Activated gamma-delta T cell (primary cell): ENCODE data around the gene CHML.

Experiments used
- DNase-seq: peaks from one replicate; lab custom pipeline; 2025; lab: John Stamatoyannopoulos, UW

The CHML gene

DNA sequence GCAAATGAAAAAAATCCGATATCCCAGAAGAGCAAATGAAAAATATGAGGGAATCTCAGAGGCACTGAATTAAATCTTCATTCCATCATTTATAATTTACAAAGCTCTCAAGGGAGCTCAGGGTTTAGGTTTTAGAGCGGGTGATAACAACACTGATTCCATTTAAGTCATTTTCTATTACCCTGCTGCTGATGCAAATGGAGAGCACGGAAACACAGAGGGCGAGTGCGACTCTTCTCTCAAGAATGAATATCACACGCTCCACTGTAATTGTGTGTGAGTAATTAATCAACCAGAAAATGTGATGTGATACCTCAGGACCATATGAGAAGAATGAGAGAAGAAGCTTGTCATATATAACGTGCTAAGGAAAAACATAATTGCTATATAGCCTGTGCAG lies 22.7 kb downstream of the CHML start:
- DNase-seq, result no peak

DNA sequence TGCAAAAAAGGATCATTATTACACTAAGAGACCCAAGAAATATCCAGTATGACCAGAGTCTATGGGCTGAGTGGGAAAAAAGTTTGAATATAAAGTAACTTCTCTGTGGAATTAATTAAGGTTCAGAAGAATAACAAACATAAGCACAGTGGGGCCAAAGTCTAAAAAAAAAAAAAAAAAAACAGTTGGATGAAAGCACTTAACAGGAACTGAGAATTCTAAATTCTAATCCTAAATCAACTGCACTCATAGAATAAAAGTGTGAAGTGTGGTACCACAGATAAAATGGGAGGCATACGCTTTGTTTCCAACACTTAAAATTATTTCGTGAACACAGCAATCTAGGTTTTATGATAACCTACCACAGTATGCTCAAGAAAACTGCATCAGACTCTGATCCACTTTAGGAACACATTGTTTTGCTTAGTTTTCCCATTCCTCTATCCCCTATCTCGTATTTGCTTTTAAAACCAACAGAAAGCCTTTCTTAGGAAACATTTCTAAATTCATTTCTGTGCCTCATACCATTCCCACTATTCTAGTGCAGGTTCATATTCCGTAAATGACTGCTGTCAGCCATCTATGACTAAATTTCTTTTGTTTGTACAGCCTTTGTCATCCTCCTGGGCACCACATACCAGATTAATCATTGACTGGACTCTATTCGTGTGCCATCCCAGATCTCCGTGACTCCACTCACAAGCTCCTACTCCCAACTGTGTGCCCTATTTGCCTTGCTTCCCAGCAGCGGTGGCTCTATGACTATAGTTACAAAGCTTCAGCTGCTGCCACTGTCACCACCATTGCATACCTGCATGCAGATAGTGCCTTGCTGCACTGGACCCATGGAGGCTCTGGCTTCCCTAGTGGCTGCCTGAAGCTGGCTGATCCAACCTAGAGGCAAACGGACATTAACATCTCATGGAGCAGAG lies 24.9 kb downstream of the CHML start:
- no peak for DNase-seq

DNA sequence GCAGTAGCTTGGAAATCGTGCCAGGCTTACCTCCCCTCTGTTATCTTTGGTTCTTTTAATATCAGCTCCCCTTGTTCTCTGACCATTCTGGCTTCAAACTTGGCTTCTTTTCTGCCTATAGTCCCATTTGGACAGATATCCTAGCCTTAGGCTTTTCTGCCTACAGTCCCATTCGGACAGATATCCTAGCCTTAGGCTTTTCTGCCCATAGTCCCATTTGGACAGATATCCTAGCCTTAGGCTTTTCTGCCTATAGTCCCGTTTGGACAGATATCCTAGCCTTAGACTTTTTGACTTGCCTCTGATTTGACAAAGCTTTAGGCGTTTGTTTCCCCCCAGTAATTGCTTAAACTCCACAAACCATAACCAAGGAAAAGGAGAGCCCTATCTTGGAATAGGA lies 25.6 kb downstream of the CHML start:
- no peak for DNase-seq

DNA sequence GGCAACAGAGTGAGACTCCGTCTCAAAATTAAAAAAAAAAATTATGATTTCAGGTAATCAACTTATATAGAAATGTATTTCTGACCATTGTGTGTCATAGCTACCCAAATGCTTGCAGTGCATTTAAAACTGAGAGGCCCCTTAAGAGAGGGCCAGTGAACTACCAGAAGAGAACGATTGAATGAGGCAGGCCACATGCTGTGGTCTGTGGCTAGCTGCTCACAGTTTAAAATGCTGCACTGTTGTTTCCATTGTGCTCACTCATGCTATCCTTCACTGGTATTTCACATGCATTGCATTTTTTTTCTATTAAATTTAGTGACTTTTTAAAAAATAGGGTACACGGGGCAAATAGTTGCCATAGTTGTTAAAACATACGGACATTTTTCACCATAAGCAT lies 26.0 kb downstream of the CHML start:
- DNase-seq, result no peak

DNA sequence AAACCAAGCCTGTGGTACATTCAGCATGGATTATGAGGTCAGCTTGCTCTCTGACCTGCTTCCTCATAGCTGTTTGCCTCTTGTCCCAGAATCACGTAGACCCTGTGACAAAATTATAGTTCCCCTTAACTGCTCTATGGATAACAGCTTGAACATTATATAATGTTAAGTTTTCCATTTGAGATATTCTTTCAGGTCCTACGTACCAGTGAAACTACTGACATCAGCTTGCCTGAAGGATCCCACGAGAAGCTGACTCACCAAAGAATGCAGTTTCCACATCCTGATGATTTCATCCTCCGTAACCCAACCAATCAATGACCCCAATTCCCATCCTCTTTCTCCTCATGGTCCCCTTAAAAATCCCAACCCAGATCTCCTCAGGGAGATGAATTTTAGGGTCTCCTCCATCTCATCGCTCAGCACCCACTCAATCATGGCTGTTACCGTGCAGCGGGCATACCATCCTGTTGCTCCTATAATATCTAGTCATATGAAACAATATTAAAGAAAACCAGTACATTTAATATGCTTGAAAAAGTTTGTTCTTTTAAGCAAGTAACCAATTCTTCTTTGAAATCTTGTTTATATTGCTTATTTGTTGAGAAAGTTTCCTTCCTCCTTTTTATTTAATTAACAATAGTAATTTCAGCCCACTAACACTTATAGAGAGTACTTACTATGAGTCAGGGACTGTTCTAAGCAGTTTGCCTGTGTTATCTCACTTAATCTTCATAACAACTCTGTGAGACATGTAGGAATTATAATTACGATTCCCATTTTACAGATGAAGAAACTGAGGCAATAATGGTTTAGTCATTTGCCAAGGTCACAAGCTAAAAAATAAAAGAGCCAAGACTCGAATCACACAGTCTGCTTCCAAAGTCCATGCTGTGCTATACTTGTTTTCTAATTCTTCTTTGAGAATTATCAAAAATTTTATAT lies 27.4 kb downstream of the CHML start:
- no peak for DNase-seq

DNA sequence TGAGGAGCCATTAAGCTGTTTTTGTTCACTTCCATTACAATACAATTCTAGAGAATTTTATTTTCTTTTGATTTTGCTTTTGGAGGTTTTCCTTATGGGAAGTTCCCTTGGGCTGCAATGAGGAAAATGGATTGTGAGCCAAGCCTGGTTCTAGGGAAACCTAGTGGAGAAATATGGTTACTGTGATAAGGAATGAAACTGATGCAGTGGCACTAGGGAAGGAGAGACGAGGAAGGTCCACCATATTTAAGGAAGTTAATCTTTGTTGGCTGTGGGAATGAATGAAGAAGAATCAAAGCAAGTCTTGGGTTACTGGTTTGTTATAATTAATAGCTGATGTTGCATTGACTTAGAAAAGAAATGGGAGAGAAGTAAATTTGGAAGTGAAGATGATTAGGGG lies 28.4 kb downstream of the CHML start:
- no peak for DNase-seq

DNA sequence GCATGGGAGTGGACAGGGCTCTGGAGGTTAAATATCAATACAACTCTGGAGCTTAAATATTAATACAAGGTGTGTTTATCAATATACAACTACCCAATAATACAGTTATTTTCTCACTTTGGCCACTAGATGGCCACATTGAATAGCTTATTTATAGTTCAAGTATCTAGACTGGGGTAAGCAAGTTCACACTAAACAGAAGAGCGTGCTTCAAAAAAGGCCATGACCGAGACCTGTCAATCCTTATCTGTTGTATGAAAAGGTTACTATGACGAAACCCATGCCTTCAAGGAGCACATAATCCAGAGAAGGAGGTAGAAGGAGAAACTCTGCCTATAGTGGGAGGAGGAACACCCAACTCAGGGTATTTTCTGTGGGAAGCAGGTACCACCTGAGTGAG lies 29.1 kb downstream of the CHML start:
- DNase-seq, result no peak

DNA sequence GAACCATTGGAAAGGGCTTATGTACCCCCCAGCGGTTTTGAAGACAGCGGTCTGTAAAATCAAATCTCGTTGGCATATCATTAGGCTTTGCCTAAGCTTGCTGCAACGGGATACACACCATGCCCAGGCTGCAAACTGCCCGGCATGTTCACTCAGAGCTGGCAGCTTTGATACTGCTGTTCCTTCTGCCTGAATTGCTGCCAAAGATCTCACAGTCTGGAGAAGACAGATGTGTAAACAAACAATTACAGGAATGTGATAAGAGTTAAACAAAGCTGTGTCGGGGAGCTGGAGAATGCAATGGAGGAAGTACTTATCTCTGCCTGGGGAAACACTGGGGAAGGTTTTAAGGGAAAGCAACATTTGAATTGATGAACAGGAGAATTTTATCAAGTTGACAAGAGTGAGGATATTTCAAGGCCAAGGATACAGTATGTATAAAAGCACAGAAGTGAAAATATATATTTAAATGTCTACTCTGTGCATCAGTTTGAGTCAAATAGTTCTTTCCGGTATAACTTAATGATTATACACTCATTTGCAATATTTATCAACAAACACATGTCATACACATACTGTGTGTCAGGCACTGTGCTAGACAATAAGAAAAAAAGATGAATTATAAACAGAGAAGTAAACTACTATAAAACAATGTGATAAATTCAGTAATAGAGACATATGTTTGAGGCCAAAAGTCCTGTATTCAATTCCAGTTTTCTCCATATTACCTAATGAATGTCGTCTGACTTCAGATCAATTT lies 29.9 kb downstream of the CHML start:
- no peak for DNase-seq

DNA sequence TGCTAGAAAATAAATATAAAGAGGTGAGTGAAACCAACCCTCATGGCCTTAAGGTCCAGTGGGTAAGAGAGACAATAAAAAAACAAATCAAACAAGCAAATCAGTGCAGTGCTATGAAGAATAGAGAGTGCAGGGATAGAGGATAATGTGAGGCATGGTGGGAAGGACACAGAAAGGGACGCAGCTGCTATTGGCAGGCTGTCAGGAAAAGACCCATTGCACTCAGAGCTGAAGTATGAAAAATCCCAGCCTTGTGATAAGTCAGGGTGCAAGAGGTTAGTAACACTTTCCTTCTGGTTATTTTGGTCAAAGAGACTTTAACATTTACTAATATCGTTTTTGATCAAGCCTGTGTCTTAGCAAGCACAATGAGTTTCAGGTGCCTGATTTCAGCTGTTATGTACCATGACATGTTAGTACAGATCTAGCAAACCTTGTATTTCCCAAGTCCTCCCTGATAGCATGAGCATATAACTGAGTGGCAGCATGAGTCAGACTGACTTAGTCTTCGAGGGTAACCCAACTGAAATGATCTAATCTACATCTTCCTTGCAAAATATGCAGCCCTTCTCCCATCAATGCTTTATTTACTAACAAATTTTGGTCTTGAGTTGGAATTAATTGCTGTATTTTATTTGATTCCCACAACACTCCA lies 31.7 kb downstream of the CHML start:
- DNase-seq, result no peak

DNA sequence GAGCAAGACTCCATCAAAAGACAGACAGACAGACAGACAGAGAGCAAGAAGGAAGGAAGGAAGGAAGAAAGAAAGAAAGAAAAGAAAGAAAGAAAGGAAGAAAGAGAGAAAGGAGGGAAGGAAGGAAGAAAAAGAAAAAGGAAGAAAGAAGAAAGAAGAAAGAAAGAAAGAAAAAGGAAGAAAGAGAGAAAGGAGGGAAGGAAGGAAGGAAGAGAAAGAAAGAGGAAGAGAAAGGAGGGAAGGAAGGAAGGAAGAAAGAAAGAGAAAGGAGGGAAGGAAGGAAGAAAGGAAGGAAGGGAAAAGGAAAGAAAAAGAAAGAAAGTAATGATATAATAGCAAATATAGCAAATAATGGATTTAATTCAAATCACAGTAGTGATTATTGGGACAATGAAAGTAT lies 32.7 kb downstream of the CHML start:
- DNase-seq, result no peak

DNA sequence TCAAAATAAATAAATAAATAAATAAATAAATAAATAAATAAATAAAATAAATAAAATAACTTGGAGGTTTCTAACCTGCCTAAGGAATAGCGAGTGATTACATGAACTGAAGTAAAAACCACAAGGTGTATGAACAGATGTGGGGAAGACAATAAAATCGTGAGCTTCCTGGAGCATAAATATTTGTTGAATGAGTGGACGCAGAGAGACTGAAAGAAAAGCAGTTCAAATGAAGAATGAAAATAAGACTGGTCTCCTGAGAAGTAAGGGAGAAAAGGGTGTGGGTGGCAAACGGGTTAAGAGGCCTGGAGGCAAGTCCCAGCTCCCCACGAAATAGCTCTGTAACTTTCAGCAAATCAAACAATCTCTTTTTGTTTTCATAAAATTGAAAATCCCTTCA lies 33.6 kb downstream of the CHML start:
- no peak for DNase-seq

DNA sequence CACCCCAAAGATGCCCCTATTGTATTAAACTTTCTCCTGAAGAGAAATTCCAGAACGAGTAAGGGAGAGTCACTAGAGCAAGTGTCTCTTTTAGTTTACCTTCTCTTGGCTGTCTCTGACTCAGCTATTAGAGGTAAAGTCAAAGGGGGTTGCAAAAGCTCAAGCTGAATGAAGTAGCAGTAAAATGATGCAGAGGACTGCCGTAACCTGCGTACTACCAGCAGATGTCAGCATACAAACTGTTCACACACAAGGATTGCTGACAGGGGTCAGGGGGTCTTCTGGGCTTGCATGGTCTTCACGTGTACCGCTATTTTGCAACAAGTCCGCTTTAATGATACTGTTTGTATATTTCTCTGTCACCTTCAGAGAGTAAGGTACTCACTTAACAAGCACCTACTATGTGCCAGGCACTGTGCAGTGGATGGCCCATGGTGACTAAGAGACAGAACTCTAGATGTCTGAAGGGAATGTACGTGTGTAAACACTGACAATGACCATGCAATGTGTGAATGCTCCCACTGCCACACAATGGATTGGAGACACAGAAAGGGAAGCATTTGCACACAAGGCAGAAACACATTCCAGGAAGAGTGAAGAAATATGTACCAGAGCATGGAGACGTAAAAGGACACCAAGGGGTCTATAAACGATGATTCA lies 34.9 kb downstream of the CHML start:
- DNase-seq, result no peak

DNA sequence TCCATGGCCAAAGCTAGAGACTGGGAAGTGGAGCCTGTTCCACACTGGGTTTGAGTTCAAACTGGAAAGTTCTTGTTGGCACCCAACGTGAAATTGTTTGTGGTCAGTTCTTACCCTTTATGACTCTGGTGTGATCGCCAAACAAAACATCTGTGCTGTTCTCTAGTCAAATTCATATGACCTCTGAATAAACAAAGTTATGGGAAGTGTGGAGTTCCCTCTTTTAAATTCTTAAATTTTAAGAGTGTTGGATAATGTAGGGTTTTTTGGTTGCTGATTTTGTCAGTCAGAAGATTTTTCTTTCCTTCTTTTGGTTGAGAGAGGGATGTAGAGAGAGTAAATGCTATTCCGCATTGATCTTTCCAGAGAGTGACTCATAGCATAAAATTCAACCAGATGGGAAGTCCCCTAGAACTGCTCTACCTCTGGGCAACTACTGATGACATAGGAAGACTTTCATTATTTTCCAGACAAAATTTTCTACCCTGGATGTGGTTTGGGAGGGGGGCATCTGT lies 36.4 kb downstream of the CHML start:
- DNase-seq, result no peak

DNA sequence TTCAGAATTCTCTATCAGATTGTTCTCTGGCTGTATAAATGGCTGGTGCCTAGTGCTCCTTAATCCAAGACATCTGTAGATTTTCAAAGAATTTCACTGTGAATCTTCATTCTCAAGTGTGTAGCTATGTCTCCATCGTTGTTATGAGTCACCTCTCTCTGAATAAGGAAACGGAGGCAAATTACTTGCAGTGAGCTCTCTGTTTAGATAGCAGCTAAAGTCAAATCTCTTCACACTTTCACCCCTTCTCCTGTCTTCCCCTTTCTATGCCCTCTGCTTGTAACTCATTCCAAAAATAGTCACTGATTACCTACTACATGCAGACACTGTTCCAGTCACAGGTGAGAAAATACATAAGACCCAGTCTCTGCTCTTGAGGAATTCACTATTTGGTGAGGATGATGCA lies 39.7 kb downstream of the CHML start:
- DNase-seq, result no peak

DNA sequence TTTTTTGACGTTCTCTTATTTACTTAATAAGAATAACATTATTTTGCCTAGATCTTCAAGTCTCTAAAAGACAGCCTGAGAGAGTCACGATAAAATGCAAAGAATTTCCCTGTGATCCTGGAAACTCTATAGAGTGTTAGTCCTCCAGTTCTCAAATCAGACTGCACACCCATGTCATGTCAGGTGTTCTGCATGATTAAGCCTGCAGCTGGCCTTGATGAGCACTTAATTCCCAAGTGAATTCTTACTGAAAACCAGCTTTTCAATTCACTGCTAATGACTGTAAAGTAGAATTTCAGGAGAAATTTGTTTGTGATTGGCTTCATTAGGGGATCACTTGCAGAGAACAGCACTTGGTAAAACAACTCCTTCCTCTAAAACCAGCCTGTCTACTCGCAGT lies 41.9 kb downstream of the CHML start:
- no peak for DNase-seq

DNA sequence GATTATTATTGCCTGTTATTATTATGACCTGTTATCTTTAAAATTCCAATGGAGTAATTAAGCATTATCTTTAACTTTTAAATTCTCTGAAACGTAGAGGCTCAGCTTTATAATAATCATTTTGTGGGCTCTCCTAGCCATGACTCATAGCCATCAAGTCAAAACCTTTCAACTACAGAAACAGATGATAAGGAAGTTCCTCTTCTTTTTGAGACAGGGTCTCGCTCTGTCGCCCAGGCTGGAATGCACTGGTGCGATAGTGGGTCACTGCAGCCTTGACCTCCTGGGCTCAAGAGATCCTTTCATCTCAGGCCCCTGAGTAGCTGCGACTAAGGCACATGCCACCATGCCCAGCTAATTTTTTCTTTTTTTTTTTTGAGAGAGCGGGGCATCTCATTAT lies 43.5 kb downstream of the CHML start:
- DNase-seq, result no peak

DNA sequence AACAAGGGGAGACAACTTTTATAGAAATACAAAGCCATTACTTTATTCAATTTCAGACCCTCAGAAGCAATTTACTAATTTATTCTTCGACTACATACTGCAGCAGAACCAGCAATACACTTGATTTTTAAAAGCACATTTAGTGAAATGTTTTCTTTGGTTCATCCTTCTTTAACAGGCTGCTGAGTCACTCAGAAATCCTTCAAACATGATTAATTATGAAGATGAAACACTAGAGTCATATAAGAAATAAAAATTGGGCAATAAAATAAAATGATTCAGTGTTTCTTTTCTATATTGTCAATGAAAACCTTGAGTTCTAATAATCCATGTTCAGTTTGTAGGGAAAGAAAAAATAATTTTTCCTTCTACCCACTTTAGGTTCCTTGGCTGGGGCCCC lies 47.0 kb downstream of the CHML start:
- DNase-seq, result no peak

DNA sequence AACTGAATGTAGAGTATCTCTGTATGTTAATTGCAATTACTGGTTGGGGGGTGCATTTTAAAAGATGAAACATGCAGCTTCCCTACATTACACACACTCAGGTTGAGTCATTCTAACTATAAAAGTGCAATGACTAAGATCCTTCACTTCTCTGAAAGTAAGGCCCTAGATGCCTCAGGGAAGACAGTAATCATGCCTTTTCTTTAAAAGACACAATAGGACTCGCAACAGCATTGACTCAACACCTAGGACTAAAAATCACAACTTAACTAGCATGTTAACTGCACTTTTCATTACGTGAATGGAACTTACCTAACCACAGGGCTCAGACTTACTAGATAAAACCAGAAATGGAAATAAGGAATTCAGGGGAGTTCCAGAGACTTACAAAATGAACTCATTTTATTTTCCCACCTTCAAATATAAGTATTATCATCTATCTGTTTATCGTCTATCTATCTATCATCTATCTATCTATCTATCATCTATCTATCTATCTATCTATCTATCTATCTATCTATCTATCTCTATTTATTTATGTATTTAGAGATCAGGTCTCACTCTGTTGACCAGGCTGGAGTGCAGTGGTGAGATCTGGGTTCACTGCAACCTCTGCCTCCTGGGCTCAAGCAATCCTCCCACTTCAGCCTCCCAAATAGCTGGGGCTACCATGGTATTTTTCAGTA lies 47.8 kb downstream of the CHML start:
- DNase-seq, result no peak

DNA sequence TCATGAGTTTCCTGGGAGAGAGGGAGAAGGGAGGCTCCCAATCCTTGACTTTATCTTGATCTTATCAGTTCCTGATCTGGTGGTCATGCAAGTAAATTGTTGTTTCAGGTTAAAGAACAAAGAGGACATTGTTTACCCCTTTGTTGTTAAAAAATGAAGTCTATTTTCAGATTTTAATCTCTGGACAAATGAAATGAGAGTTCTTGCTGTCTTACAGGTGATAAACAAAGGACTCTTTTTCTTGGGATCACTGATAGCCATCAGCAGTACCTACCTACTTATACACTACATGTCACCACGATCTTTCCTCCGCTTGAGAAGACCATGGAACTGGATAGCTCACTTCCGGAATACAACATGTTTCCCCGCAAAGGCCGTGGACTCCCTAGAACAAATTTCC lies 48.4 kb downstream of the CHML start:
- no peak for DNase-seq

DNA sequence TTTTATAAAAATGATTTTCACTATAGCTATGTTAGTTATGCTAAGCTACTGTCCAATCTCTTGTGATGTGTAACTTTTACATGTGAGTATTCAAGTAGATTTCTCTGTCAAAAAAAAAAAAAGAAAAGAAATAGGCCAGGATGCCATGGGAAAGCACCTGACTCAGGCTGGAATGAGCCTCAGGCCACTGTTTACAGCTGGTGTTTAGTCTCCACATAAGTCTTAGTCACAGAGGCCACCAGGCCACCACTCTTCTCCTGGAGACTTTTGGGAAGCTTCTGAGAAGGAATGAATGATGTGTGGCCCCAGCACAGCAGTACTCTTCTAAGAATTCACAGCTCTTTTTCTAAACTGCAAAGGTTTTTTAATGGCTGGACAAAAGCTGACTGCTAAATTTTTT lies 48.9 kb downstream of the CHML start:
- DNase-seq, result no peak
